ENCODE results near the gene B4GALNT1. TPM values are rescaled to one million over a fixed set of nuclear protein-coding genes. Genes with fewer than 3 reads are reported as not detected.

Gene B4GALNT1
- total and polyA plus RNA-seq, 7 experiments from 2014 or later: 1.4 TPM; not detected in 6

- intact Hi-C loops (cut with micrococcal nuclease): loop anchor here in 1 of 2 donors (10.0 kb wide), 1 partner anchor 385 kb away; no protein-coding TSS in a partner anchor
- ATAC-seq (no peak), DNase-seq (no peak)
- no peaks in the 10 kb centered on the region for H3K36me3 Mint-ChIP-seq
- peaks cover 0 to 20% (median 12%) of the 10 kb centered on the region in 7 donors for H3K4me1 Mint-ChIP-seq
- POLR2A ChIA-PET: interaction anchor here (1.1 to 1.3 kb wide), 2 partner anchors 10 to 63 kb away, joined by 3 to 4 read pairs; no protein-coding TSS in a partner anchor
- no peak overlapping the region for H3K27ac Mint-ChIP-seq
- peaks cover 59 to 86% (median 62%) of the 10 kb centered on the region in 5 donors for H3K27me3 Mint-ChIP-seq
- H3K4me3 Mint-ChIP-seq: no peak overlapping the region
- H3K27ac ChIP-seq (ENCODE audit: low read depth, low read length): no peak overlapping the region
- no peaks in the 10 kb centered on the region for H3K9me3 Mint-ChIP-seq
- H3K4me1 ChIP-seq (ENCODE audit: control insufficient read depth in 2 of 2, insufficient read depth in 2 of 2, low read length in 2 of 2): peaks cover 8% of the 10 kb centered on the region in 2 donors
- CTCF ChIA-PET: interaction anchor here (0.5 kb wide), 1 partner anchor 47 kb away, joined by 4 read pairs; no protein-coding TSS in a partner anchor
- no peaks in the 10 kb centered on the region for H3K9me3 ChIP-seq (ENCODE audit: control insufficient read depth in 2 of 3, low read length in 3 of 3)
- no peak overlapping the region for H3K4me3 ChIP-seq (ENCODE audit: low read length)
- no peaks in the 10 kb centered on the region for H3K36me3 ChIP-seq (ENCODE audit: control insufficient read depth in 2 of 3, insufficient read depth in 3 of 3, low read length in 3 of 3)
- peaks cover 6 to 34% of the 10 kb centered on the region in 2 donors for H3K27me3 ChIP-seq (ENCODE audit: control insufficient read depth in 2 of 2, insufficient read depth in 2 of 2, low read length in 2 of 2)
Measured at GRCh38 chr12:57629897-57630471, 3.0 kb downstream of the B4GALNT1 start.

DNA sequence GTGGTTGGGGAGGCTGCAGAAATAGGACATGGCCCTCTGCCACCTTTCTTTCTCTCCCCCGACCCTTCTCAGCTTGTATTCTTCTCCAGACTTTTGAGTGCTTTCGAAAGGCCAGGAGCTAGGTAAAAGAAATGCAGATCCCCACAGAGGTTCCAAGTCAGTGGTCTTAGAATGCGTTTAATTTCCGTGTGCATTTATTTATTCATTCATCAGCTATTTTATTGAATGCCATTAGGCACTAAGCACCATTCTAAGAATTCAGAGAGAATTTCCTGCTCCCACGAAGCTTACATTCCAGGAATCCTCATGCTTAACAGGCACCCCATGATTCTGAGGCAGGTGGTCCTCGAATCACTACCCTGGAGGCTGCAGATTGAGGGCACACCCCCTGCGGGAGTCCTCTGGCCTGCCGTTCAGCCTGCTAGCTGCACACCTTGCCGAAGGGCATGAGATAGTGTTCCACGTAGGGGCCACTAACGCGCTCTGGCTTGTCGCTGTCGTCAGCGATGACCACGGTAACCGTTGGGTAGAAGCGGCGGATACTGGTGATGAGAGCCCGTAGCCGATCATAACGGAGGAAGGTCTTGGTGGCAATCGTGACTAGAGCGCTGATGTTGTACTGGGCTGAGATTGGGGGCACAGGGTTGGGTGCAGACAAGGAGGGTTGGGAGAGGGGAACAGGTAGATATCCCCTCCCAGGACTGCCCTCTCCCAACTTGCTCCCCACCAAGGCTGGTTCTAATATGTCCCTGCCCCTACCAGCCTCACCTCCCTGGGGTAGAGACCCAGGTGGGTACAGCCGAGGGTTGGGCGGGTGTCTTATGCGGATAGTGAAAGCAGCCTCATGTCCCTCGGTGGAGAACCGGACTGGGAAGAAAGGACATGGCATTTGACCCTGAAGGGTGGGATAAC, 4.5 kb downstream of the B4GALNT1 start:
- Histone ChIP-seq H3K27ac (ENCODE audit: low read depth, low read length) (no peak overlapping the region), H3K9me3 (ENCODE audit: control insufficient read depth in 2 of 3, low read length in 3 of 3) (no peaks in the 10 kb centered on the region), H3K27me3 (ENCODE audit: control insufficient read depth in 2 of 2, insufficient read depth in 2 of 2, low read length in 2 of 2) (peaks cover 6 to 35% of the 10 kb centered on the region in 2 donors), H3K4me3 (ENCODE audit: low read length) (no peak overlapping the region), H3K36me3 (ENCODE audit: control insufficient read depth in 2 of 3, insufficient read depth in 3 of 3, low read length in 3 of 3) (no peaks in the 10 kb centered on the region), H3K4me1 (ENCODE audit: control insufficient read depth in 2 of 2, insufficient read depth in 2 of 2, low read length in 2 of 2) (peaks cover 8% of the 10 kb centered on the region in 2 donors)
- H3K4me3 Mint-ChIP-seq: peak overlapping the region in 7 of 10 donors; percentile 36 to 69 (median 57)
- H3K4me1 Mint-ChIP-seq: peaks cover 0 to 20% (median 12%) of the 10 kb centered on the region in 7 donors
- H3K27me3 Mint-ChIP-seq: peaks cover 68 to 90% (median 73%) of the 10 kb centered on the region in 5 donors
- no peak overlapping the region for H3K27ac Mint-ChIP-seq
- H3K9me3 Mint-ChIP-seq: no peaks in the 10 kb centered on the region
- intact Hi-C loops (cut with micrococcal nuclease): loop anchor here in 1 of 2 donors (10.0 kb wide), 1 partner anchor 384 kb away; no protein-coding TSS in a partner anchor
- DNase-seq (no peak), ATAC-seq (no peak)
- ChIA-PET CTCF (interaction anchor here (1.1 kb wide), 1 partner anchor 45 kb away, joined by 6 read pairs; no protein-coding TSS in a partner anchor), POLR2A (interaction anchor here (1.0 to 1.7 kb wide), 2 partner anchors 23 to 47 kb away, joined by 3 to 4 read pairs; no protein-coding TSS in a partner anchor)
- no peaks in the 10 kb centered on the region for H3K36me3 Mint-ChIP-seq

DNA sequence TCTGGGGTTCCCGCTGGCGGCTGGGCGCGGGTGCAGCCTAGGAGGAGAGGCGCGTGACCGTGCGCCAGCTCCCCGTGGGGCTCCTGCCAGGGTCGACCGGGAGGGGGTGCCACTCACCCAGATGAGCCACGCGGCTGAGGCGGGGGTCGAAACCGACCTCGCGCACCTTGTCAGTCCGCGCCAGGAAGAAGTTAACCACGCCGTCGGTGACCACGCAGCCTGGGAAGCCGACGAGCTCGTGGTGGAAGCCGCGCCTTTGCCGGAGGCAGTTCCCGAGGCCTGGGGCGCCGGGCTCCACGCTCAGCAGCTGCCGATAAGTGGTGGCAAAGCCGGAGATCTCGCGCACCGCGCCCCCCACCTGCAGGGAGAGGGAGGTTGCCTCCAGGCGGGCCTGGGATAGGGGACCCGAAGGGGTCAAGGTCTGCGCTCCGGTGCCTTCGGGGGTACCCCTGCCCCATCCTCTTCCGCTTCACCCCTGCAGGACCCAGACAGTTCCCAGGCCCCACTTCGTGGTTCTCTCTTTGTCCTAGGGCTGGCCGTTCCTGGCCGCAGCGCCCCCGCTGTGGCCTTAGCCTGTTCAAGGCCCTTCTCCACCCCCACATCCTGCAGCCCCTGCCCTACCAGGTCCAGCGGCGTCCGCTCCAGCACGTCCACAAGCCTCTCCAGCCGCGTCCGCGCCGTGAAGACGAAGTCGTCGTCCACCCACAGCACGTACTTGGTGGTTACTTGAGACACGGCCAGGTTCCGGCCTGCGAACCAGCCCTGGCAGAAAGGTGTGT, 5.3 kb downstream of the B4GALNT1 start:
- Histone ChIP-seq H3K27ac (ENCODE audit: low read depth, low read length) (no peak overlapping the region), H3K9me3 (ENCODE audit: control insufficient read depth in 2 of 3, low read length in 3 of 3) (no peaks in the 10 kb centered on the region), H3K4me3 (ENCODE audit: low read length) (peak overlapping the region; percentile 37), H3K27me3 (ENCODE audit: control insufficient read depth in 2 of 2, insufficient read depth in 2 of 2, low read length in 2 of 2) (peaks cover 6 to 42% of the 10 kb centered on the region in 2 donors), H3K36me3 (ENCODE audit: control insufficient read depth in 2 of 3, insufficient read depth in 3 of 3, low read length in 3 of 3) (no peaks in the 10 kb centered on the region), H3K4me1 (ENCODE audit: control insufficient read depth in 2 of 2, insufficient read depth in 2 of 2, low read length in 2 of 2) (peaks cover 4 to 8% of the 10 kb centered on the region in 2 donors)
- H3K4me3 Mint-ChIP-seq: peak overlapping the region in 8 of 10 donors; percentile 9 to 69 (median 52)
- ChIA-PET CTCF (interaction anchor here (0.7 to 1.3 kb wide), 6 partner anchors 35 to 165 kb away, joined by 3 to 6 read pairs (median 3); partner anchors contain the start of gene TSPAN31), POLR2A (interaction anchor here (0.6 to 1.7 kb wide), 4 partner anchors 11 to 46 kb away, joined by 3 to 4 read pairs (median 4); no protein-coding TSS in a partner anchor)
- H3K36me3 Mint-ChIP-seq: no peaks in the 10 kb centered on the region
- ATAC-seq: peak; percentile 52
- H3K9me3 Mint-ChIP-seq: no peaks in the 10 kb centered on the region
- intact Hi-C loops (cut with micrococcal nuclease): loop anchor here in 1 of 2 donors (10.0 kb wide), 1 partner anchor 383 kb away; no protein-coding TSS in a partner anchor
- DNase-seq: peak in 2 of 9 donors; percentile 26 to 38
- no peak overlapping the region for H3K27ac Mint-ChIP-seq
- H3K27me3 Mint-ChIP-seq: peaks cover 71 to 94% (median 79%) of the 10 kb centered on the region in 5 donors
- H3K4me1 Mint-ChIP-seq: peaks cover 0 to 17% (median 7%) of the 10 kb centered on the region in 7 donors

DNA sequence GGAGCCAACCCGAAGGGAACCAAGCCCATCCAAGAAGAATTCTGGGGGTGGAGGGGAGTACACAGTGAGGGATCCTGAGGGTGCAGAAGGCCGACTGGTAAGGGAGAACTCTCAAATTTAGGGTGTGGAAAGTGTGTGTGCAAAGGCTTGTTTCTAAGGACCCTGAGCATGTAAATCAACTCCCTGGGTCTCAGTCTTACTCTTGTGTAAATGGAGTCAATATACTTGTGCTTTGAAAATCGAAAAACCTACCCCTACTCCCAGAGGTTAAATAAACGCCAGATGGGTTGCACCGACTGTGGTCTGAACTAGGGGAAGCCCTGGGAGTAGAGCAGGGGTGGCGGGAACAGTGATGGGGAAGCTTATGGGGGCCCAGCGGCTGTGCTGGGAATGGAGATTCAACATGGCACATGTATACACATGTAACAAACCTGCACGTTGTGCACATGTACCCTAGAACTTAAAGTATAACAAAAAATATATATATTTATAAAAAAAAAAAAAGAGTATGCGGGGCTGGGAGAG, 6.0 kb downstream of the B4GALNT1 start:
- Histone ChIP-seq H3K36me3 (ENCODE audit: control insufficient read depth in 2 of 3, insufficient read depth in 3 of 3, low read length in 3 of 3) (no peaks in the 10 kb centered on the region), H3K27me3 (ENCODE audit: control insufficient read depth in 2 of 2, insufficient read depth in 2 of 2, low read length in 2 of 2) (peaks cover 6 to 46% of the 10 kb centered on the region in 2 donors), H3K4me1 (ENCODE audit: control insufficient read depth in 2 of 2, insufficient read depth in 2 of 2, low read length in 2 of 2) (peaks cover 0 to 5% of the 10 kb centered on the region in 2 donors), H3K27ac (ENCODE audit: low read depth, low read length) (no peak overlapping the region), H3K4me3 (ENCODE audit: low read length) (no peak overlapping the region), H3K9me3 (ENCODE audit: control insufficient read depth in 2 of 3, low read length in 3 of 3) (no peaks in the 10 kb centered on the region)
- H3K4me1 Mint-ChIP-seq: peaks cover 4 to 19% (median 7%) of the 10 kb centered on the region in 7 donors
- H3K27me3 Mint-ChIP-seq: peaks cover 78 to 97% (median 84%) of the 10 kb centered on the region in 5 donors
- H3K4me3 Mint-ChIP-seq: peak overlapping the region in 7 of 10 donors; percentile 9 to 69 (median 41)
- ATAC-seq: no peak
- POLR2A ChIA-PET: interaction anchor here (0.6 to 1.2 kb wide), 2 partner anchors 12 to 42 kb away, joined by 3 to 4 read pairs; no protein-coding TSS in a partner anchor
- peak in 1 of 9 donors; percentile 19 for DNase-seq
- H3K9me3 Mint-ChIP-seq: no peaks in the 10 kb centered on the region
- H3K36me3 Mint-ChIP-seq: peaks cover 0 to 3% (median 0%) of the 10 kb centered on the region in 5 donors
- CTCF ChIA-PET: interaction anchor here (0.7 to 1.3 kb wide), 5 partner anchors 34 to 164 kb away, joined by 3 read pairs; partner anchors contain the start of gene TSPAN31
- H3K27ac Mint-ChIP-seq: no peak overlapping the region
- intact Hi-C loops (cut with micrococcal nuclease): loop anchor here in 1 of 2 donors (10.0 kb wide), 1 partner anchor 382 kb away; no protein-coding TSS in a partner anchor

- ChIA-PET CTCF (interaction anchor here (0.8 to 1.0 kb wide), 3 partner anchors 42 to 168 kb away, joined by 3 read pairs; no protein-coding TSS in a partner anchor), POLR2A (no interaction called here)
- Histone ChIP-seq H3K27ac (ENCODE audit: low read depth, low read length) (no peak overlapping the region), H3K4me3 (ENCODE audit: low read length) (no peak overlapping the region), H3K36me3 (ENCODE audit: control insufficient read depth in 2 of 3, insufficient read depth in 3 of 3, low read length in 3 of 3) (no peaks in the 10 kb centered on the region), H3K4me1 (ENCODE audit: control insufficient read depth in 2 of 2, insufficient read depth in 2 of 2, low read length in 2 of 2) (peaks cover 4 to 9% of the 10 kb centered on the region in 2 donors), H3K9me3 (ENCODE audit: control insufficient read depth in 2 of 3, low read length in 3 of 3) (no peaks in the 10 kb centered on the region), H3K27me3 (ENCODE audit: control insufficient read depth in 2 of 2, insufficient read depth in 2 of 2, low read length in 2 of 2) (peaks cover 8 to 48% of the 10 kb centered on the region in 2 donors)
- DNase-seq (peak in 1 of 9 donors; percentile 18), ATAC-seq (no peak)
- intact Hi-C loops (cut with micrococcal nuclease): loop anchor here in 1 of 2 donors (10.0 kb wide), 1 partner anchor 382 kb away; no protein-coding TSS in a partner anchor
- H3K4me3 Mint-ChIP-seq: peak overlapping the region in 2 of 10 donors; percentile 14 to 29
- no peaks in the 10 kb centered on the region for H3K9me3 Mint-ChIP-seq
- peaks cover 82 to 98% (median 86%) of the 10 kb centered on the region in 5 donors for H3K27me3 Mint-ChIP-seq
- H3K36me3 Mint-ChIP-seq: peaks cover 0 to 5% (median 0%) of the 10 kb centered on the region in 5 donors
- H3K27ac Mint-ChIP-seq: no peak overlapping the region
- H3K4me1 Mint-ChIP-seq: peaks cover 7 to 24% (median 10%) of the 10 kb centered on the region in 7 donors
Measured at GRCh38 chr12:57626111-57626920, 6.7 kb downstream of the B4GALNT1 start.

Measured in naive thymus-derived CD4-positive, alpha-beta T cell (primary cell).